ENCODE results near the gene ATP6V0E1.

GRCh38 chr5:172945151-172945550, 38.4 kb upstream of the ATP6V0E1 start:
- TF ChIP-seq, protein P1, sequence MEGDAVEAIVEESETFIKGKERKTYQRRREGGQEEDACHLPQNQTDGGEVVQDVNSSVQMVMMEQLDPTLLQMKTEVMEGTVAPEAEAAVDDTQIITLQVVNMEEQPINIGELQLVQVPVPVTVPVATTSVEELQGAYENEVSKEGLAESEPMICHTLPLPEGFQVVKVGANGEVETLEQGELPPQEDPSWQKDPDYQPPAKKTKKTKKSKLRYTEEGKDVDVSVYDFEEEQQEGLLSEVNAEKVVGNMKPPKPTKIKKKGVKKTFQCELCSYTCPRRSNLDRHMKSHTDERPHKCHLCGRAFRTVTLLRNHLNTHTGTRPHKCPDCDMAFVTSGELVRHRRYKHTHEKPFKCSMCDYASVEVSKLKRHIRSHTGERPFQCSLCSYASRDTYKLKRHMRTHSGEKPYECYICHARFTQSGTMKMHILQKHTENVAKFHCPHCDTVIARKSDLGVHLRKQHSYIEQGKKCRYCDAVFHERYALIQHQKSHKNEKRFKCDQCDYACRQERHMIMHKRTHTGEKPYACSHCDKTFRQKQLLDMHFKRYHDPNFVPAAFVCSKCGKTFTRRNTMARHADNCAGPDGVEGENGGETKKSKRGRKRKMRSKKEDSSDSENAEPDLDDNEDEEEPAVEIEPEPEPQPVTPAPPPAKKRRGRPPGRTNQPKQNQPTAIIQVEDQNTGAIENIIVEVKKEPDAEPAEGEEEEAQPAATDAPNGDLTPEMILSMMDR (IDR thresholded peaks at IDR 0.05) = no peak
- TF ChIP-seq POLR2A (IDR thresholded peaks at IDR 0.05) = no peak

All from body of pancreas (tissue), 4 donors.